HL-60 (cell line): ENCODE data around the gene DHRS7B.

Source experiments
- GABPA ChIP-seq: IDR thresholded peaks from 2 replicates; pipeline ENCODE4 v1.6.1; 2012; ENCODE audit warnings: low read depth
- POLR2AphosphoS5 ChIP-seq: IDR thresholded peaks from 2 replicates; pipeline ENCODE4 v1.6.1; 2012; ENCODE audit warnings: low read depth
- TF ChIP-seq, protein P1 (sequence below): IDR thresholded peaks from one replicate; pipeline ENCODE4 v1.5.1; 2011; ENCODE audit warnings: low read length, control low read depth, inconsistent platforms; ENCODE audit not compliant: insufficient read depth
- TF ChIP-seq, protein P2 (sequence below): IDR thresholded peaks from 2 replicates; pipeline ENCODE4 v1.6.1; 2012; ENCODE audit warnings: low read depth; ENCODE audit not compliant: insufficient replicate concordance

DNA sequence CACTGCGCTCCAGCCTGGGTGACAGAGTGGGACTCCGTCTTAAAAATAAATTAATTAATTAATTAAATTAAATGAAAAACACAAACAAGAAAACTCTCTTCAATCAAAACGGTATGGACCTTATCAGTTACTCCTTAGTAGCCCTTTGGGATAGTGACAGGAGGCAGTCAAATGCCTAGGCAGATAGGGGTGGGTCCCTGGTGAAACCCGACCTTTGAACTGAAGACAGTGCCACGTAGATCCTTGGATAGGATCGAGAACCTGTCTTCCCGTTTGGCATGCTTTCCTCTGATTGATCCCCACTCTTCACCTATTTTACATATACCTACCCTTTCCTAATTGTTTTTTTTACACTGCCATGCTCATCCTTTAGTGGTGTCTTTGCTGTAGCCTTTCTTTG lies 22.2 kb upstream of the DHRS7B start:
- TF ChIP-seq, protein P1, sequence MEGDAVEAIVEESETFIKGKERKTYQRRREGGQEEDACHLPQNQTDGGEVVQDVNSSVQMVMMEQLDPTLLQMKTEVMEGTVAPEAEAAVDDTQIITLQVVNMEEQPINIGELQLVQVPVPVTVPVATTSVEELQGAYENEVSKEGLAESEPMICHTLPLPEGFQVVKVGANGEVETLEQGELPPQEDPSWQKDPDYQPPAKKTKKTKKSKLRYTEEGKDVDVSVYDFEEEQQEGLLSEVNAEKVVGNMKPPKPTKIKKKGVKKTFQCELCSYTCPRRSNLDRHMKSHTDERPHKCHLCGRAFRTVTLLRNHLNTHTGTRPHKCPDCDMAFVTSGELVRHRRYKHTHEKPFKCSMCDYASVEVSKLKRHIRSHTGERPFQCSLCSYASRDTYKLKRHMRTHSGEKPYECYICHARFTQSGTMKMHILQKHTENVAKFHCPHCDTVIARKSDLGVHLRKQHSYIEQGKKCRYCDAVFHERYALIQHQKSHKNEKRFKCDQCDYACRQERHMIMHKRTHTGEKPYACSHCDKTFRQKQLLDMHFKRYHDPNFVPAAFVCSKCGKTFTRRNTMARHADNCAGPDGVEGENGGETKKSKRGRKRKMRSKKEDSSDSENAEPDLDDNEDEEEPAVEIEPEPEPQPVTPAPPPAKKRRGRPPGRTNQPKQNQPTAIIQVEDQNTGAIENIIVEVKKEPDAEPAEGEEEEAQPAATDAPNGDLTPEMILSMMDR = no peak
- TF ChIP-seq POLR2AphosphoS5 (no peak), GABPA (no peak)
- TF ChIP-seq, protein P2, sequence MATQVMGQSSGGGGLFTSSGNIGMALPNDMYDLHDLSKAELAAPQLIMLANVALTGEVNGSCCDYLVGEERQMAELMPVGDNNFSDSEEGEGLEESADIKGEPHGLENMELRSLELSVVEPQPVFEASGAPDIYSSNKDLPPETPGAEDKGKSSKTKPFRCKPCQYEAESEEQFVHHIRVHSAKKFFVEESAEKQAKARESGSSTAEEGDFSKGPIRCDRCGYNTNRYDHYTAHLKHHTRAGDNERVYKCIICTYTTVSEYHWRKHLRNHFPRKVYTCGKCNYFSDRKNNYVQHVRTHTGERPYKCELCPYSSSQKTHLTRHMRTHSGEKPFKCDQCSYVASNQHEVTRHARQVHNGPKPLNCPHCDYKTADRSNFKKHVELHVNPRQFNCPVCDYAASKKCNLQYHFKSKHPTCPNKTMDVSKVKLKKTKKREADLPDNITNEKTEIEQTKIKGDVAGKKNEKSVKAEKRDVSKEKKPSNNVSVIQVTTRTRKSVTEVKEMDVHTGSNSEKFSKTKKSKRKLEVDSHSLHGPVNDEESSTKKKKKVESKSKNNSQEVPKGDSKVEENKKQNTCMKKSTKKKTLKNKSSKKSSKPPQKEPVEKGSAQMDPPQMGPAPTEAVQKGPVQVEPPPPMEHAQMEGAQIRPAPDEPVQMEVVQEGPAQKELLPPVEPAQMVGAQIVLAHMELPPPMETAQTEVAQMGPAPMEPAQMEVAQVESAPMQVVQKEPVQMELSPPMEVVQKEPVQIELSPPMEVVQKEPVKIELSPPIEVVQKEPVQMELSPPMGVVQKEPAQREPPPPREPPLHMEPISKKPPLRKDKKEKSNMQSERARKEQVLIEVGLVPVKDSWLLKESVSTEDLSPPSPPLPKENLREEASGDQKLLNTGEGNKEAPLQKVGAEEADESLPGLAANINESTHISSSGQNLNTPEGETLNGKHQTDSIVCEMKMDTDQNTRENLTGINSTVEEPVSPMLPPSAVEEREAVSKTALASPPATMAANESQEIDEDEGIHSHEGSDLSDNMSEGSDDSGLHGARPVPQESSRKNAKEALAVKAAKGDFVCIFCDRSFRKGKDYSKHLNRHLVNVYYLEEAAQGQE = no peak
